GM10248 (cell line): Measurements from ENCODE around the gene CLDN20.

ENCODE experiments used
- CTCF ChIA-PET: fragments of 300-600 bp; sonication (Branson Sonifier 250); formaldehyde crosslinking; extraction: SDS; loops from one replicate; lab custom pipeline; 2021; ENCODE audit warnings: antibody characterized with exemption; lab: Yijun Ruan, JAX
- POLR2A ChIA-PET: fragments of 350-650 bp; sonication (Branson Sonifier 250); formaldehyde crosslinking; extraction: SDS; loops from one replicate; lab custom pipeline; 2020; ENCODE audit warnings: antibody characterized with exemption; lab: Yijun Ruan, JAX
- DNase-seq: peaks from one replicate; pipeline ENCODE4 v3.0.0; 2012; ENCODE audit errors: extremely low spot score
- TF ChIP-seq, protein P1 (sequence below): IDR thresholded peaks from 2 replicates; pipeline ENCODE4 v1.5.1; 2012; ENCODE audit warnings: mild to moderate bottlenecking, low read depth; ENCODE audit errors: extremely low read depth, missing control alignments, control extremely low read depth

The CLDN20 gene

GRCh38 chr6:155275808-155276480 lies 12.1 kb downstream of the CLDN20 start:
- no peak for DNase-seq
- CTCF ChIA-PET, result interaction anchor here (1.1 to 3.1 kb wide), 5 partner anchors 8 to 31 kb away, joined by 3 to 18 read pairs (median 3); no protein-coding TSS in a partner anchor
- TF ChIP-seq, protein P1, sequence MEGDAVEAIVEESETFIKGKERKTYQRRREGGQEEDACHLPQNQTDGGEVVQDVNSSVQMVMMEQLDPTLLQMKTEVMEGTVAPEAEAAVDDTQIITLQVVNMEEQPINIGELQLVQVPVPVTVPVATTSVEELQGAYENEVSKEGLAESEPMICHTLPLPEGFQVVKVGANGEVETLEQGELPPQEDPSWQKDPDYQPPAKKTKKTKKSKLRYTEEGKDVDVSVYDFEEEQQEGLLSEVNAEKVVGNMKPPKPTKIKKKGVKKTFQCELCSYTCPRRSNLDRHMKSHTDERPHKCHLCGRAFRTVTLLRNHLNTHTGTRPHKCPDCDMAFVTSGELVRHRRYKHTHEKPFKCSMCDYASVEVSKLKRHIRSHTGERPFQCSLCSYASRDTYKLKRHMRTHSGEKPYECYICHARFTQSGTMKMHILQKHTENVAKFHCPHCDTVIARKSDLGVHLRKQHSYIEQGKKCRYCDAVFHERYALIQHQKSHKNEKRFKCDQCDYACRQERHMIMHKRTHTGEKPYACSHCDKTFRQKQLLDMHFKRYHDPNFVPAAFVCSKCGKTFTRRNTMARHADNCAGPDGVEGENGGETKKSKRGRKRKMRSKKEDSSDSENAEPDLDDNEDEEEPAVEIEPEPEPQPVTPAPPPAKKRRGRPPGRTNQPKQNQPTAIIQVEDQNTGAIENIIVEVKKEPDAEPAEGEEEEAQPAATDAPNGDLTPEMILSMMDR, result no peak
- POLR2A ChIA-PET, result no interaction called here

GRCh38 chr6:155276638-155277037 lies 12.8 kb downstream of the CLDN20 start:
- CTCF ChIA-PET, result interaction anchor here (1.1 to 3.1 kb wide), 8 partner anchors 9 to 92 kb away, joined by 3 to 18 read pairs (median 3); no protein-coding TSS in a partner anchor
- DNase-seq, result no peak
- TF ChIP-seq, protein P1, result no peak
- POLR2A ChIA-PET, result no interaction called here

- CTCF ChIA-PET, result interaction anchor here (1.1 to 3.1 kb wide), 6 partner anchors 8 to 30 kb away, joined by 3 to 18 read pairs (median 4); no protein-coding TSS in a partner anchor
- TF ChIP-seq, protein P1, result no peak
- POLR2A ChIA-PET, result no interaction called here
- no peak for DNase-seq
These were observed 14.7 kb downstream of the CLDN20 start for GRCh38 chr6:155278319-155279049.

GRCh38 chr6:155284775-155285174 lies 21.0 kb downstream of the CLDN20 start:
- ChIA-PET POLR2A (interaction anchor here (0.6 kb wide), 1 partner anchor 260 kb away, joined by 3 read pairs; no protein-coding TSS in a partner anchor), CTCF (interaction anchor here (1.2 to 6.7 kb wide), 3 partner anchors 9 to 15 kb away, joined by 3 to 29 read pairs (median 3); no protein-coding TSS in a partner anchor)
- DNase-seq, result no peak
- TF ChIP-seq, protein P1, result no peak

DNA sequence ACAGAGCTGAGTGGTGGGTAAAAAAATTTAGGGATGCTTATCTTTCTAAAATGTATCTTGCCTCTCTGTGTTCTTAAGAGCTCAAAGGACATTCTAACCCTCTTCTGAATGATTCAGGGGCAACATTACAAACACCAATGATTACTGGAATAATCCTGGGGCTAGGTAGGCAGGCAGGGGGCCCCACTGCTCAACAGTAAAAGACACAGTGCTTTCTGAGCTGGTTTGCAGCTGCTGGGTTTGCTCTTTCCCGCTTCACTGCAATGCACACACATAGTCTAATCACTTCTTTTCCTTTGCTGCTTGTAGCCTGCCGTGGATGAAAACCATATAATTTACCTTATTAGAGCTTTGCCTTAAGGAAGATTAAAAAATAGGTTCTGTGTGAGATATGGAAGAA lies 23.9 kb downstream of the CLDN20 start:
- POLR2A ChIA-PET, result no interaction called here
- TF ChIP-seq, protein P1, result no peak
- CTCF ChIA-PET, result interaction anchor here (0.7 to 6.7 kb wide), 5 partner anchors 10 to 134 kb away, joined by 3 to 29 read pairs (median 3); no protein-coding TSS in a partner anchor
- DNase-seq, result no peak

- TF ChIP-seq, protein P1, result no peak
- ChIA-PET CTCF (no interaction called here), POLR2A (no interaction called here)
- no peak for DNase-seq
These were observed 26.7 kb downstream of the CLDN20 start for GRCh38 chr6:155290491-155290890.
